Glomerular visceral epithelial cell (primary cell): Measurements from ENCODE around the gene TMEM61.
A peak's percentile ranks its signal among the peaks of the same experiment; 100 is the strongest.
"Not testable (repeated sequence)": the region's sequence is repeated elsewhere in the genome, so short reads cannot be mapped to it uniquely, and the experiment has no call there.

Experiments used
- DNase-seq: peaks from one replicate; pipeline ENCODE4 v3.0.0-alpha.2; 2016; ENCODE audit errors: extremely low spot score

The TMEM61 gene

GRCh38 chr1:54980528-54981241 lies at the start of gene TMEM61:
Gene TMEM61, plus strand, starts transcription at chr1:54980628. Its CDS starts 438 bp downstream, at chr1:54981066.
- DNase-seq, result no peak

GRCh38 chr1:54931275-54931840 lies 49.1 kb upstream of the TMEM61 start:
- no peak for DNase-seq

- DNase-seq, result not testable (repeated sequence)
These were observed 46.3 kb upstream of the TMEM61 start for GRCh38 chr1:54934081-54934480.

- peak; percentile 82 for DNase-seq
These were observed 45.6 kb upstream of the TMEM61 start for GRCh38 chr1:54934869-54935268.

GRCh38 chr1:54936791-54937190 lies 43.6 kb upstream of the TMEM61 start:
- DNase-seq, result no peak

GRCh38 chr1:54937469-54937868 lies 43.0 kb upstream of the TMEM61 start:
- DNase-seq, result peak; percentile 37

GRCh38 chr1:54938955-54939354 lies 41.5 kb upstream of the TMEM61 start:
- not testable (repeated sequence) for DNase-seq

GRCh38 chr1:54940042-54940441 lies 40.4 kb upstream of the TMEM61 start:
- DNase-seq, result no peak

- no peak for DNase-seq
These were observed 37.5 kb upstream of the TMEM61 start for GRCh38 chr1:54942976-54943375.

GRCh38 chr1:54944610-54945392 lies 35.6 kb upstream of the TMEM61 start:
- DNase-seq, result peak; percentile 82

GRCh38 chr1:54945393-54945936 lies 35.0 kb upstream of the TMEM61 start:
- DNase-seq, result no peak

GRCh38 chr1:54947540-54947939 lies 32.9 kb upstream of the TMEM61 start:
- DNase-seq, result no peak

GRCh38 chr1:54949053-54949452 lies 31.4 kb upstream of the TMEM61 start:
- no peak for DNase-seq

- DNase-seq, result no peak
These were observed 30.4 kb upstream of the TMEM61 start for GRCh38 chr1:54950006-54950368.

GRCh38 chr1:54950369-54951163 lies 29.9 kb upstream of the TMEM61 start:
- DNase-seq, result peak; percentile 83

- no peak for DNase-seq
These were observed 28.6 kb upstream of the TMEM61 start for GRCh38 chr1:54951810-54952226.

- peak; percentile 62 for DNase-seq
These were observed 27.3 kb upstream of the TMEM61 start for GRCh38 chr1:54952950-54953718.

GRCh38 chr1:54953846-54954245 lies 26.6 kb upstream of the TMEM61 start:
- DNase-seq, result no peak

GRCh38 chr1:54955359-54955758 lies 25.1 kb upstream of the TMEM61 start:
- peak; percentile 40 for DNase-seq

GRCh38 chr1:54956726-54957125 lies 23.7 kb upstream of the TMEM61 start:
- DNase-seq, result no peak

GRCh38 chr1:54959241-54959640 lies 21.2 kb upstream of the TMEM61 start:
- DNase-seq, result no peak
